ENCODE data around the gene ZGLP1.
A peak's percentile ranks its signal among the peaks of the same experiment; 100 is the strongest.

Gene ZGLP1

DNA sequence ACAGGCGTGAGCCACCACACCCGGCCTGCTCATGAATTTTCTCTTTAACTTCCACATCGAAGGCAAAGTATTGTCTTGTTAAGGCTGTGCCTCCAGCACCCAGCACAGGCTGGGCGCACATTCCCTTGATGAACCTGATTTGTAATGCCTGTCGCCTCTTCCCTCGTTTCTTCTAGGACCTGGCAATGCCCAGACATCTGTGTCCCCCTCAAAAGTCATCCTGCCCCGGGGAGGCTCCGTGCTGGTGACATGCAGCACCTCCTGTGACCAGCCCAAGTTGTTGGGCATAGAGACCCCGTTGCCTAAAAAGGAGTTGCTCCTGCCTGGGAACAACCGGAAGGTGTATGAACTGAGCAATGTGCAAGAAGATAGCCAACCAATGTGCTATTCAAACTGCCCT, 35.0 kb downstream of the ZGLP1 start:
- DNase-seq, result no peak

DNA sequence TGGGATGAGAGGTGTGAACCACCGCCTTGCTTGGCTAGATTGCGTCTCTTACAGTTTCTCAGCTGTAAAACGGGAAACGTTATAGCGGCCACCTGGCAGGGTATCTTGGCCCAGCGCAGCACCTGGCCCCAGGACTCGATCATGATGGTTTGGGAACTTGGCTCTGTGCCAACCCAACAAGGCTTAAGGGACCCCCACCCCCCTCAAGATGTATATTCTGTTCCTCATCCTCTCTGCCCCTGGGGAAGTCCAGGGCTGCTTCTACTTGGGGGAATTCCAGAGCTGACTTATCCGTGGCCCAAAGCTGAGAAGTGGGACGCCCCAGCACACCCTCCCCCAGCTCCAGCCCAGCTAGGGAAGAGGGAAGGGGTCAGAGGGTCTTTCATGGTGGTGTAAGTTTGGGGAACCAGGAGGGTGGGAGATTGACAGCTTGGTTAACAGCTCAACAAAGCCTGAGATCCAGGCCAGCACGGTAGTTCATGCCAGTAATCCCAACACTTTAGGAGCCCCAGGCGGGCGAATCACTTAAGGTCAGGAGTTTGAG, 38.0 kb downstream of the ZGLP1 start:
- DNase-seq, result peak; percentile 80

DNA sequence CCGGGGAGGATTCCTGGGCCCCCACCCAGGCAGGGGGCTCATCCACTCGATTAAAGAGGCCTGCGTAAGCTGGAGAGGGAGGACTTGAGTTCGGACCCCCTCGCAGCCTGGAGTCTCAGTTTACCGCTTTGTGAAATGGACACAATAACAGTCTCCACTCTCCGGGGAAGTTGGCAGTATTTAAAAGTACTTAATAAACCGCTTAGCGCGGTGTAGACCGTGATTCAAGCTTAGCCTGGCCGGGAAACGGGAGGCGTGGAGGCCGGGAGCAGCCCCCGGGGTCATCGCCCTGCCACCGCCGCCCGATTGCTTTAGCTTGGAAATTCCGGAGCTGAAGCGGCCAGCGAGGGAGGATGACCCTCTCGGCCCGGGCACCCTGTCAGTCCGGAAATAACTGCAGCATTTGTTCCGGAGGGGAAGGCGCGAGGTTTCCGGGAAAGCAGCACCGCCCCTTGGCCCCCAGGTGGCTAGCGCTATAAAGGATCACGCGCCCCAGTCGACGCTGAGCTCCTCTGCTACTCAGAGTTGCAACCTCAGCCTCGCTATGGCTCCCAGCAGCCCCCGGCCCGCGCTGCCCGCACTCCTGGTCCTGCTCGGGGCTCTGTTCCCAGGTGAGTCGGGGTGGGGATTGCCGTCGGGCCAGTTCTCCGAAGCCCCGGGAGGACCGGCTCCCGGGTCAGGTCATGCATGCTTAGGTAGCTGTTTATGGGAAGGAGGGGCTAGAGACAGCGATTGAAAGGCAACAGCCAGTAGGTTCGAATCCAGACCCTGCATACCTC, 38.8 kb downstream of the ZGLP1 start, which contains the start of gene ICAM1:
Gene ICAM1, plus strand, starts transcription at position 505 of the 779 bp plus-strand sequence. Its CDS starts 40 bp downstream, at position 545.
- peak; percentile 97 for DNase-seq

DNA sequence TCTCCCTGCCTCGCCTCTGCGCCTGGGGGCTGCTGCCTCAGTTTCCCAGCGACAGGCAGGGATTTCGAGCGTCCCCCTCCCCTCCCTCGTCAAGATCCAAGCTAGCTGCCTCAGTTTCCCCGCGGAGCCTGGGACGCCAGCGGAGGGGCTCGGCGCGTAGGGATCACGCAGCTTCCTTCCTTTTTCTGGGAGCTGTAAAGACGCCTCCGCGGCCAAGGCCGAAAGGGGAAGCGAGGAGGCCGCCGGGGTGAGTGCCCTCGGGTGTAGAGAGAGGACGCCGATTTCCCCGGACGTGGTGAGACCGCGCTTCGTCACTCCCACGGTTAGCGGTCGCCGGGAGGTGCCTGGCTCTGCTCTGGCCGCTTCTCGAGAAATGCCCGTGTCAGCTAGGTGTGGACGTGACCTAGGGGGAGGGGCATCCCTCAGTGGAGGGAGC, 39.4 kb downstream of the ZGLP1 start:
- peak; percentile 95 for DNase-seq

DNA sequence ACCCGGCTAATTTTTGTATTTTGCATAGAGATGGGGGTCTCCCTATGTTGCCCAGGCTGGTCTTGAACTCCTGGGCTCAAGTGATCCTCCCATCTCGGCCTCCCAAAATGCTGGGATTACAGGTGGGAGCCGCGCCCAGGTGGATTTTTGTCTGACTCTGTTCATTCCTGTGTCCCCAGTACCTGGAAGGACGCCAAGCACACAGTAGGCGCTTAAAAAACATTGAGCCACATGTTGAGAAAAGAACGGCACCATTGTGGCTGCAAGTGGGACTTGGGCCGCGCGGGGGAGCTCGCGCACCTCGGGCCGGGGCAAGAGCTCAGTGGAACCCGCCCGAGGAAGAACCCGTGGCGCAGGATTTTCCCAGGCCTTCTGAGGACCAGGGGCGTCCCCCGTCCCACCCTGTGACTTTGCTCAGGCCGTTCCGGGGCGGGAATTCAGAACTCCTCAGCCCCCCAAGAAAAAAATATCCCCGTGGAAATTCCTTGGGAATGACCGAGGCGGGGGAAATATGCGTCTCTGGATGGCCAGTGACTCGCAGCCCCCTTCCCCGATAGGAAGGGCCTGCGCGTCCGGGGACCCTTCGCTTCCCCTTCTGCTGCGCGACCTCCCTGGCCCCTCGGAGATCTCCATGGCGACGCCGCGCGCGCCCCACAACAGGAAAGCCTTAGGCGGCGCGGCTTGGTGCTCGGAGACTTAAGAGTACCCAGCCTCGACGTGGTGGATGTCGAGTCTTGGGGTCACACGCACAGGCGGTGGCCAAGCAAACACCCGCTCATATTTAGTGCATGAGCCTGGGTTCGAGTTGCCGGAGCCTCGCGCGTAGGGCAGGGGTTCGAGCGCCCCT, 40.1 kb downstream of the ZGLP1 start:
- peak; percentile 98 for DNase-seq

DNA sequence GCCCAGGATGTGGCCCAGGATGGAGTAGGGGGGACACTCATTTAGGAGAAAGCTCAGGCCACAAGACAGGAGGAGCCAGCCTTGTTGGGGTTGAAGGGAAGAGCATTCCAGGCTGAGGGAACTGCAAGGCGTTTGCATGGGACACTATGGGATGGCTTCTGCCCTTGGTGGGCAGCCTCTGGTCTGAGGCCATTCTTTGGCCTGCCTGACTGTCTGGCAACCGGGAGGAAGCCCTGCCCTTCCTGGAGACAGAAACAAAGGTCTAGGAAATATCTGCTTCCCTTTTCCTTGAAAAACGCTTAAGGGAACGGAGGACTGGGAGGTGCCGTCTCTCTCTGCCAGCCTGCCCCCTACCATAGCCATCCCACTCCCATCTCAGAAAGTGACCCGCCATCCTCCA, 41.5 kb downstream of the ZGLP1 start:
- no peak for DNase-seq

DNA sequence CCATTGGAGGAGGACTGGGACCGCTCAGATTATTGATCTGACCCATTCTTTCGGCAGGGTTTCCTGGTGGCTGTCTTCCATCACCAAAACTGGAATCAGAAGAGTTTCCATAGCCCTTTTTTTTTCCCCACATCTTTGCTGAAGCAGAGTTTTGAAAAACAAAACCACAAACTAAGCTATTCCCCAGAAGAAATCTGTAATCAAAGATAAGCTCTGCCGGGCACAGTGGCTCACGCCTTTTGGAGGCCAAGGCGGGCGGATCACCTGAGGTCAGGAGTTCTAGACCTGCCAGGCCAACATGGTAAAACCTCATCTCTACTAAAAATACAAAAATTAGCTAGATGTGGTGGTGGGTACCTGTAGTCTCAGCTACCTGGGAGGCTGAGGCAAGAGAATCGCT, 42.9 kb downstream of the ZGLP1 start:
- DNase-seq, result peak; percentile 84

DNA sequence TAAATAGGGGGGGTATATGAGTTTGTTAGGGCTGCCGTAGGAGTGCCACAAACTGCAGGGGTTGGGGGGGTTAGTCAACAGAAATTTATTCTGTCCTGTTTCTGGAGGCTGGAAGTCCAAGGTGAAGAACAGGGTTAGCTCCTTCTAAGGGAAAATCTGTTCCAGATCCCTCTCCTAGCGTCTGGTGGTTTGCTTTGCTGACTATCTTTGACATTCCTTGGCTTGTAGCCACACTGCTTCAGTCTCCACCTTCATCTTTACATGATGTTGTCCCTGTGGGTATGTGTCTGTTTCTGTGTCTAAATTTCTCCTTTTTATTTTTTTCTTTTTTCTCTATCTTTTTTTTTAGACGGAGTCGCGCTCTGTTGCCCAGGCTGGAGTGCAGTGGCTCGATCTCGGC, 46.8 kb downstream of the ZGLP1 start:
- DNase-seq, result no peak

DNA sequence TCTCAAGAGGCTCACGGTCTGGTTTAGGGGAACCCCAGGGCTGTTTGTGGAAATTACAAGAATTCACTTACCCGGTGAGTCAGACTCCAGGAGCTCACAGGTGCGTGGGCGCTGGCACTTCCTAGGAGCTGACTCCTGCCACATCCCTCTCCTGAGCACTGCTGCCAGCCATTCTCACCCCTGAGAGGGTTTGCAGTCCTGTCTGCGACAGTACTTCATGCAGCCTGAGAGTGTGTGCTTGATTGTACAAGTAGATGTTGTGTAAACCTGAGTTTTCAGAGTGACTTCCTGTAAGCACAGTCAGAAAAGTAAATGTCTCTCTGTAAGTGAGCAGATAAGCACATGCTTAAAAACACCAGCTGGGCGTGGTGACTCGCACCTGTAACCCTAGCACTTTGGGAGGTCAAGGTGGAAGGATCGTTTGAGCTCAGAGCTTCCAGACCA, 49.5 kb downstream of the ZGLP1 start:
- no peak for DNase-seq

DNA sequence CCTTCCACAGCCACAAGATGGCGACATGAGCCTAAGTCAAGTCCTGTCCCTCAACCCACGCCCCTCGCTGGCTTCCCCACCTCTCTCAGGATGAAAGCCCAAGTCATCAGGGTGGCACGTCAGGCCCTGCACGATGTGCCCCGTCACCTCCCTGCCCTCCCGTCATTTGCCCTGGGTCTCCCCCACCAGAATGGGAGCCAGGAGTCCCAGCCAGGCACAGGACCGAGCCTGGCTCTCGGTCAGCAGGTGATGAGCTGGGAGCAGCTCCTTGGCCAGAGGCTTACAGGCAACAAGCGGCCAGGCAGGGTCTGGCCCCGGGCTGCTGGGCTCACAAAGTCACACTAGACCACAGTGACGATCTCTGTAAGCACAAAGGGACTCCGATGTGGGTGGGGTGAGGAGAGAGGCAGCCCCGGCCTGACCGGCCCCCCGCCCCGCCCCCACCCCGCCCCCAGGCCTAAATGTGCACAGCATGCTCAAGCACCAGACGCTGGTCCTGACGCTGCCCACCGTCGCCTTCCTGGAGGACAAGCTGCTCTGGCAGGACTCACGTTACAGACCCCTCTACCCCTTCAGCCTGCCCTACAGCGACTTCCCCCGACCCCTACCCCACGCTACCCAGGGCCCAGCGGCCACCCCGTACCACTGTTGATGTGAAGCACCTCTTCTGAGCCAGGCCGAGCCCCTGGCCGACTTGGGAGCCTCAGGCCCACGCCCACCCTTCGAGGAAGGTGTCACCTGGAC, 50.3 kb downstream of the ZGLP1 start:
- peak; percentile 98 for DNase-seq

DNA sequence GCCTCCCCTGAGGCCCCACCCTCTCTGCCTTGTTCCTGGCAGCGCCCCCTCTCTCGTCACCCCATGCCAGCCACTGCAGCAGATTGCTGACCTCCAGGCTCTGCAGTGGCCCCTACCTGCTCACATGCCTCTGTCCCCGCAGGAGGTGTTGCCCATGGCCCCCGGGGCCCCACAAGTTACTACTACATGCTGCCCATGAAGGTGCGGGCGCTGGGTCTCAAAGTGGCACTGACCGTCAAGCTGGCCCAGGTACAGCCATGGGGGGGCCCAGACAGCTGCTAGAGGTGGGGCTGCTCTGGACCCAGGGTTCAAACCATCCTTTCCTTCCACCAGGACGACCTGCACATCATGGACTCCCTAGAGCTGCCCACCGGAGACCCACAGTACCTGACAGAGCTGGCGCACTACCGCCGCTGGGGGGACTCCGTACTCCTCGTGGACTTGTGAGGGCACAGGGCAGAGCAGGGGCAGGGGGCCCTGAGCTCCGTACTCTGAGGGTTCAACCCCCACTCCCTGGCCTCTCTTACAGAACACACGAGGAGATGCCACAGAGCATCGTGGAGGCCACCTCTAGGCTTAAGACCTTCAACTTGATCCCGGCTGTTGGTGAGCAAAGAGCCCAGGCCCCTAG, 51.4 kb downstream of the ZGLP1 start:
- no peak for DNase-seq

DNA sequence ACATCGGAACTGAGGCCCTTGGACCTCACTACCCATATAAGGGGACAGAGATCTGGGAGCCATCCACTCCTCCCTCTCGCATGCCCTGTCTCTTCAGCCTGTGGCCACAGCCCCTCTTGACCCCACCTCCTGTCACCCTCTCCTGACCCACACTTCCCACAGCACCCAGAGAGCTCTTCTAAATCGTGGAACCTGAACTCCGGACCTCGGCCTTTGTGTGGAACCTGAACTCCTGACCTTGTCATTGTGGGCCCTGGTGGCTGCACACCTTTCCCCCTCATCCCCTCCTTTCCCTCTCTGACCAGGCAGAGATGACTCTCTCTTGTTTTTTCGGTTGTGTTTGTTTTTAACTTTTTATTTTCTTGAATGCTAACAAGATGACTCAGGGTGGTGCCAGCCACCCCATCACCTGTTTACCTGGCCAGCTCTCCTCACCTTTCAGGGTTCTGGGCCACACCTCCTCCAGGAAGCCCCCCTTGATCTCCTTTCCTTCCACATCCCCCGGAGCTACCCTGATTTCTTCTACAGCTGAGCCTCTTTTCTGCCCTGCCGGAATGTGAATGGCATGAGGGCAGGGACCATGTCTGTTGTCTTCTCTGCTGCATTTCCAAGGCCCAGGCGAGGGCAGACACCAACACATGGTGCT, 52.5 kb downstream of the ZGLP1 start:
- no peak for DNase-seq

DNA sequence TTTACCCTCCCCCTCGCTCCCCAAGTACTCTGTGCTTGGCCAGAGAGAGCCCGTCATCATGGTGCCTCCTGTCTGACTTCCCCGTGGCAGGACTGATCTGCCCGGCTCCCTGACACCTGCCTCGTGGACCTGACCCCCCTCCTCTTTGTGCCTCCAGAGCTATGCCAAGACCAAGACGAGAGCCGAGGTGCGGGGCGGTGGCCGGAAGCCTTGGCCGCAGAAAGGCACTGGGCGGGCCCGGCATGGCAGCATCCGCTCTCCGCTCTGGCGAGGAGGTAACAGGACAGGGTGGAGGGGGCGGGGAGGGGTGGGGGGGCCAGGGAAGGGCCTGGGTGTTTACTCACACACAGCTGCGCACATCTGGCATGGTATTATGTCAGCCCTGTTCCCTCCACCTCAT, 53.1 kb downstream of the ZGLP1 start:
- DNase-seq, result no peak

DNA sequence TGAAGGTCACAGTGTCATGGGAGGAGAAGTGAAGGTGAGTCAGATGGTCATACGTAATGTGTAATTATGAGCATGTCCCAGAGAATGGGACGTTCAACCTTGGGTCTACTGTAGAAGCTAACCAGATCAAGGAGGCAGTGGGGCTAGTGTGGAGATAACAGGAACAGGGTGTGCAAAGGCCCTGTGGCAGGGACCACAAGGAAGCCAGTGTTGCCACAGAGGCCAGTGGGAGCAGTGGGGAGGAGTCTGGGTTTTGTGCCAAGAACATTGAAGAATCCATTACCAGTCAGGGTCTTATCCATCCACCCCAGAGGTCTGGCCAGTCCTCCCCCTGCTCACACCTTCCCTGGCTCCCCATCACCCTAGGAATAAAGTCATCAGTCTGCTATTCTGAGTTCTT, 54.3 kb downstream of the ZGLP1 start:
- DNase-seq, result no peak
